GM19328 (cell line): ENCODE results near the gene IMPA2.
"Not testable (repeated sequence)": the region's sequence is repeated elsewhere in the genome, so short reads cannot be mapped to it uniquely, and the experiment has no call there.

Experiments used
- ATAC-seq: cut with Tn5 transposase; IDR thresholded peaks from one replicate; pipeline ENCODE4 v1.9.1; 2021; ENCODE audit warnings: mild to moderate bottlenecking, moderate library complexity; ENCODE audit not compliant: unreplicated experiment

The IMPA2 gene

GRCh38 chr18:11960743-11961380 lies 20.4 kb upstream of the IMPA2 start:
- ATAC-seq: no peak

- ATAC-seq: no peak
Measured at GRCh38 chr18:11962597-11962996, 18.7 kb upstream of the IMPA2 start.

GRCh38 chr18:11963991-11964484 lies 17.3 kb upstream of the IMPA2 start:
- ATAC-seq: no peak

GRCh38 chr18:11969904-11970835 lies 11.1 kb upstream of the IMPA2 start:
- no peak for ATAC-seq

- not testable (repeated sequence) for ATAC-seq
Measured at GRCh38 chr18:11970836-11971226, 10.5 kb upstream of the IMPA2 start.

GRCh38 chr18:11972371-11973174 lies 8.7 kb upstream of the IMPA2 start:
- no peak for ATAC-seq

GRCh38 chr18:11974741-11975325 lies 6.5 kb upstream of the IMPA2 start:
- ATAC-seq: no peak

GRCh38 chr18:11975723-11976122 lies 5.6 kb upstream of the IMPA2 start:
- no peak for ATAC-seq

- ATAC-seq: no peak
Measured at GRCh38 chr18:11976315-11977152, 4.8 kb upstream of the IMPA2 start.

- no peak for ATAC-seq
Measured at GRCh38 chr18:11977153-11977466, 4.2 kb upstream of the IMPA2 start.

- ATAC-seq: no peak
Measured at GRCh38 chr18:11978956-11979355, 2.4 kb upstream of the IMPA2 start.

GRCh38 chr18:11980163-11980493 lies 1.2 kb upstream of the IMPA2 start:
- ATAC-seq: no peak

- ATAC-seq: peak; percentile 81
Measured at GRCh38 chr18:11980494-11981191, 664 bp upstream of the IMPA2 start.

- ATAC-seq: peak; percentile 24
Measured at GRCh38 chr18:11981543-11982366, 448 bp downstream of the IMPA2 start.

- ATAC-seq: no peak
Measured at GRCh38 chr18:11982981-11983380, 1.7 kb downstream of the IMPA2 start.

- ATAC-seq: no peak
Measured at GRCh38 chr18:11983592-11983991, 2.3 kb downstream of the IMPA2 start.

GRCh38 chr18:11984091-11984490 lies 2.8 kb downstream of the IMPA2 start:
- ATAC-seq: no peak

GRCh38 chr18:11985586-11985985 lies 4.3 kb downstream of the IMPA2 start:
- ATAC-seq: no peak

GRCh38 chr18:11986061-11986460 lies 4.8 kb downstream of the IMPA2 start:
- no peak for ATAC-seq
